ENCODE data around the gene GRIP2.

Gene GRIP2

GRCh38 chr3:14480207-14481017 is 59.7 kb downstream of the GRIP2 start:
- H3K9me3 ChIP-seq: no peaks in the 10 kb centered on the region
- H3K36me3 ChIP-seq (replicated peaks): peaks cover 18% of the 10 kb centered on the region
- no peaks in the 10 kb centered on the region for H3K27me3 ChIP-seq (ENCODE audit: low read depth)
- DNase-seq (ENCODE audit: low spot score in 2 of 2): no peak
- in situ Hi-C loops (cut with MboI; ENCODE audit: low sequenced_read_pairs): no loop called here
- no peak overlapping the region for H3K4me3 ChIP-seq
- H3K4me1 ChIP-seq: peaks cover 7% of the 10 kb centered on the region

GRCh38 chr3:14479591-14479990 is 60.6 kb downstream of the GRIP2 start:
- Histone ChIP-seq H3K9me3 (no peaks in the 10 kb centered on the region), H3K36me3 (replicated peaks) (peaks cover 18% of the 10 kb centered on the region), H3K4me1 (peaks cover 7% of the 10 kb centered on the region), H3K4me3 (no peak overlapping the region), H3K27me3 (ENCODE audit: low read depth) (no peaks in the 10 kb centered on the region)
- in situ Hi-C loops (cut with MboI; ENCODE audit: low sequenced_read_pairs): no loop called here
- no peak for DNase-seq (ENCODE audit: low spot score in 2 of 2)

- H3K4me3 ChIP-seq: no peak overlapping the region
- peaks cover 7% of the 10 kb centered on the region for H3K4me1 ChIP-seq
- no peaks in the 10 kb centered on the region for H3K9me3 ChIP-seq
- DNase-seq (ENCODE audit: low spot score in 2 of 2): no peak
- H3K27me3 ChIP-seq (ENCODE audit: low read depth): no peaks in the 10 kb centered on the region
- in situ Hi-C loops (cut with MboI; ENCODE audit: low sequenced_read_pairs): no loop called here
- H3K36me3 ChIP-seq (replicated peaks): peaks cover 18% of the 10 kb centered on the region
These were observed 61.1 kb downstream of the GRIP2 start for GRCh38 chr3:14478956-14479550.

GRCh38 chr3:14477311-14477935 is 62.7 kb downstream of the GRIP2 start:
- in situ Hi-C loops (cut with MboI; ENCODE audit: low sequenced_read_pairs): no loop called here
- no peak for DNase-seq (ENCODE audit: low spot score in 2 of 2)
- no peaks in the 10 kb centered on the region for H3K27me3 ChIP-seq (ENCODE audit: low read depth)
- H3K4me1 ChIP-seq: peaks cover 7% of the 10 kb centered on the region
- H3K9me3 ChIP-seq: no peaks in the 10 kb centered on the region
- H3K36me3 ChIP-seq (replicated peaks): peaks cover 8% of the 10 kb centered on the region
- no peak overlapping the region for H3K4me3 ChIP-seq

GRCh38 chr3:14476583-14477265 is 63.4 kb downstream of the GRIP2 start:
- H3K9me3 ChIP-seq: no peaks in the 10 kb centered on the region
- no peak for DNase-seq (ENCODE audit: low spot score in 2 of 2)
- no peaks in the 10 kb centered on the region for H3K27me3 ChIP-seq (ENCODE audit: low read depth)
- peaks cover 12% of the 10 kb centered on the region for H3K36me3 ChIP-seq (replicated peaks)
- H3K4me3 ChIP-seq: no peak overlapping the region
- in situ Hi-C loops (cut with MboI; ENCODE audit: low sequenced_read_pairs): no loop called here
- H3K4me1 ChIP-seq: peaks cover 1% of the 10 kb centered on the region; the same call in 1 of the 2 replicates

- H3K4me1 ChIP-seq: no peaks in the 10 kb centered on the region
- H3K27me3 ChIP-seq (ENCODE audit: low read depth): no peaks in the 10 kb centered on the region
- DNase-seq (ENCODE audit: low spot score in 2 of 2): no peak
- peaks cover 5% of the 10 kb centered on the region for H3K36me3 ChIP-seq (replicated peaks)
- in situ Hi-C loops (cut with MboI; ENCODE audit: low sequenced_read_pairs): no loop called here
- H3K9me3 ChIP-seq: no peaks in the 10 kb centered on the region
- H3K4me3 ChIP-seq: no peak overlapping the region
These were observed 64.5 kb downstream of the GRIP2 start for GRCh38 chr3:14475621-14476020.

- Histone ChIP-seq H3K27me3 (ENCODE audit: low read depth) (no peaks in the 10 kb centered on the region), H3K4me3 (no peak overlapping the region), H3K9me3 (no peaks in the 10 kb centered on the region), H3K36me3 (replicated peaks) (peaks cover 5% of the 10 kb centered on the region), H3K4me1 (no peaks in the 10 kb centered on the region)
- in situ Hi-C loops (cut with MboI; ENCODE audit: low sequenced_read_pairs): no loop called here
- DNase-seq (ENCODE audit: low spot score in 2 of 2): no peak
These were observed 65.6 kb downstream of the GRIP2 start for GRCh38 chr3:14474363-14475081.

GRCh38 chr3:14473411-14473891 is 66.7 kb downstream of the GRIP2 start:
- H3K4me1 ChIP-seq: no peaks in the 10 kb centered on the region
- no peak overlapping the region for H3K4me3 ChIP-seq
- H3K36me3 ChIP-seq (replicated peaks): peaks cover 5% of the 10 kb centered on the region
- no peak for DNase-seq (ENCODE audit: low spot score in 2 of 2)
- H3K9me3 ChIP-seq: no peaks in the 10 kb centered on the region
- H3K27me3 ChIP-seq (ENCODE audit: low read depth): no peaks in the 10 kb centered on the region
- in situ Hi-C loops (cut with MboI; ENCODE audit: low sequenced_read_pairs): no loop called here

- in situ Hi-C loops (cut with MboI; ENCODE audit: low sequenced_read_pairs): no loop called here
- Histone ChIP-seq H3K27me3 (ENCODE audit: low read depth) (no peaks in the 10 kb centered on the region), H3K4me3 (no peak overlapping the region), H3K36me3 (replicated peaks) (peaks cover 8% of the 10 kb centered on the region), H3K4me1 (no peaks in the 10 kb centered on the region), H3K9me3 (no peaks in the 10 kb centered on the region)
- no peak for DNase-seq (ENCODE audit: low spot score in 2 of 2)
These were observed 67.4 kb downstream of the GRIP2 start for GRCh38 chr3:14472471-14473351.

- in situ Hi-C loops (cut with MboI; ENCODE audit: low sequenced_read_pairs): no loop called here
- H3K36me3 ChIP-seq (replicated peaks): peaks cover 12% of the 10 kb centered on the region
These were observed 68.5 kb downstream of the GRIP2 start for GRCh38 chr3:14471690-14472089.

GRCh38 chr3:14471016-14471415 is 69.1 kb downstream of the GRIP2 start:
- Histone ChIP-seq H3K27me3 (ENCODE audit: low read depth) (no peaks in the 10 kb centered on the region), H3K4me3 (no peak overlapping the region), H3K36me3 (replicated peaks) (peaks cover 12% of the 10 kb centered on the region), H3K9me3 (no peaks in the 10 kb centered on the region), H3K4me1 (no peaks in the 10 kb centered on the region)
- no peak for DNase-seq (ENCODE audit: low spot score in 2 of 2)
- in situ Hi-C loops (cut with MboI; ENCODE audit: low sequenced_read_pairs): no loop called here

More at GRCh38 chr3:14471690-14472089, 68.5 kb downstream of the GRIP2 start:
- Histone ChIP-seq H3K4me3 (no peak overlapping the region), H3K9me3 (no peaks in the 10 kb centered on the region), H3K4me1 (no peaks in the 10 kb centered on the region), H3K27me3 (ENCODE audit: low read depth) (no peaks in the 10 kb centered on the region)
- no peak for DNase-seq (ENCODE audit: low spot score in 2 of 2)

GRCh38 chr3:14470461-14470860 is 69.7 kb downstream of the GRIP2 start:
- DNase-seq (ENCODE audit: low spot score in 2 of 2): no peak
- in situ Hi-C loops (cut with MboI; ENCODE audit: low sequenced_read_pairs): no loop called here
- Histone ChIP-seq H3K9me3 (no peaks in the 10 kb centered on the region), H3K27me3 (ENCODE audit: low read depth) (no peaks in the 10 kb centered on the region), H3K4me1 (no peaks in the 10 kb centered on the region), H3K4me3 (no peak overlapping the region), H3K36me3 (replicated peaks) (peaks cover 12% of the 10 kb centered on the region)
